ENCODE measurements around the gene EMC8. TPM values are rescaled to one million over a fixed set of nuclear protein-coding genes. Genes with fewer than 3 reads are reported as not detected.

Gene EMC8
- polyA plus RNA-seq, 3 donors: 9.0 to 17.1 (median 10.8) TPM

GRCh38 chr16:85836706-85837582 lies 37.6 kb upstream of the EMC8 start:
- WGBS, 3 donors: 66 to 73% (median 71%) methylated on average over 24 of the region's 24 CpGs
- H3K27ac ChIP-seq (ENCODE audit: low read depth, low read length): no peak overlapping the region

DNA sequence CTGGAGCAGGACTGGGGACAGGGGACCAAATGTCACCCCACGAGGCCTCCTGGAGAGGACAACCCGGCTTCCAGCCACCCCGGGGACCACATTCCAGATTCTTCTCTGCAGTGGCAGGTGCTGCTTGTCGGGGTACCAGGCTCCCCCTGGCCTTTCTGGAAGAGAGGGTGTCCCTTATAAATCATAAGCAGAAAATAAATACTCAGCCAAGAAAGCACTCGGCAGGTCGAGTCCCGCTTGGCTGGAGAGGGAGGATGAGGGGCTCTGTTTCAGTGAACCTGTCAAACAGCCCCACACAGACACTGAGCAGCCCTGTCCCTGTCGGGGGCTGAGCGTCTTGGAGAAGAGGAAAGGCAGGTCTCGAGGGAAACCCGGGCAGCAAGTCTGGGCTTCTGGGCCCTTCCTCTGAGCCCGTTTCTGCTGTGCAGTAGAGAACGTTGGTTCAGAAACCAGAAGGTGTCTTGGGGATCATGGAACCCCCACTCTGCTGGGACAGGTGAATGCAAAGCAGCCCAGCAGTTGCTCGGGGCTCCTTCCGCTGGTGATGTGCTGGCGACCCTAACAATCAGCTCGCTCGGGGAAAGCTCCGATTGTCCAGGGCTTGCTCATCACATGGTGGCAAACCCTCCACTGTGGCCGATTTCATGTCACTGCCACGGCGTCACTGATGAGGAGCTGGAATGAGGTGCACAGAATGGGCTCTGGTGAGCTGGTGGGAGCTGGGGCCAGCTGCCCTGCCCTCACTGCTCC lies 36.8 kb upstream of the EMC8 start:
- 48 to 61% (median 61%) methylated on average over 22 of the region's 22 CpGs for WGBS, 3 donors

GRCh38 chr16:85835227-85835751 lies 35.9 kb upstream of the EMC8 start:
- 56 to 77% (median 65%) methylated on average over 21 of the region's 21 CpGs for WGBS, 3 donors
- no peak overlapping the region for H3K27ac ChIP-seq (ENCODE audit: low read depth, low read length)

More for the DNA sequence above, 36.8 kb upstream of the EMC8 start:
- H3K27ac ChIP-seq (ENCODE audit: low read depth, low read length): no peak overlapping the region

GRCh38 chr16:85834741-85835140 lies 35.4 kb upstream of the EMC8 start:
- WGBS, 3 donors: 87 to 91% (median 88%) methylated on average over 5 of the region's 5 CpGs
- no peak overlapping the region for H3K27ac ChIP-seq (ENCODE audit: low read depth, low read length)

- no peak overlapping the region for H3K27ac ChIP-seq (ENCODE audit: low read depth, low read length)
- 27 to 65% (median 34%) methylated on average over 22 of the region's 22 CpGs for WGBS, 3 donors
Observed at GRCh38 chr16:85833219-85833920, 34.0 kb upstream of the EMC8 start.

DNA sequence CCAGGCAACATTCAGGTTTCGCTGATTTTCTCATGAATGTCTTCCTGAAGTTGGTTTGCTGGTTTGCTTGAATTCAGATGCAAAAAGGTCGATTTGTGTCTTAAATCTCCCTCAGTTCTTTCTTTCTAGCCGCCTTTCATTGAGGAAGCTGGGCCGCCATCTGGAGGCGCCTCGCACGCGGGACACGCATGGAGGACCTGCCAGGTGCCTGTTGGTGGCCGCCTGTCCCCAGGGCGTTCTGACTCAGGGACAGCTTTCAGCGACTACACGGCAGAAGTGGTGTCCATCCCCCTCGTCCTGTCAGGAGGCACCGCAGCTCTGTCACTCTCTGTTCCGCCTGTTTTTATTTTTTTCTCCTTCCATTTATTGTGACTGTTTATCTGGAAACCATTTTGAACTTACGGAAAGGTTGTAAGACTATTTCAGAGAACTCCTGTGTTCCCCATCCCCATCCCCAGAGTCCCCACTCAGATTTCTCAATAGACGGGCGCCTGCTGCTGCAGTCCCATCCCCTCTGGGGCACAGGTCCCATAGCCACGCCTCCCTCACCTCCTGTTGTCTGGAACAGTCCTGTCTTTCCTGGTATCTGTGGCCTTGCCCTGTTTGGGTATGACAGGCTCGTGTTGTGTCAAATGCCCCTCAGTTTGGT lies 33.4 kb upstream of the EMC8 start:
- no peak overlapping the region for H3K27ac ChIP-seq (ENCODE audit: low read depth, low read length)
- 68 to 75% (median 68%) methylated on average over 21 of the region's 21 CpGs for WGBS, 3 donors

GRCh38 chr16:85830821-85831220 lies 31.5 kb upstream of the EMC8 start:
- WGBS, 3 donors: 72 to 79% (median 76%) methylated on average over 9 of the region's 9 CpGs
- H3K27ac ChIP-seq (ENCODE audit: low read depth, low read length): no peak overlapping the region

GRCh38 chr16:85829751-85830445 lies 30.6 kb upstream of the EMC8 start:
- no peak overlapping the region for H3K27ac ChIP-seq (ENCODE audit: low read depth, low read length)
- WGBS, 3 donors: 42 to 72% (median 43%) methylated on average over 24 of the region's 24 CpGs

GRCh38 chr16:85829171-85829719 lies 29.9 kb upstream of the EMC8 start:
- no peak overlapping the region for H3K27ac ChIP-seq (ENCODE audit: low read depth, low read length)
- 57 to 70% (median 61%) methylated on average over 15 of the region's 15 CpGs for WGBS, 3 donors

GRCh38 chr16:85828166-85828565 lies 28.8 kb upstream of the EMC8 start:
- WGBS, 3 donors: 60 to 80% (median 67%) methylated on average over 9 of the region's 9 CpGs
- no peak overlapping the region for H3K27ac ChIP-seq (ENCODE audit: low read depth, low read length)

DNA sequence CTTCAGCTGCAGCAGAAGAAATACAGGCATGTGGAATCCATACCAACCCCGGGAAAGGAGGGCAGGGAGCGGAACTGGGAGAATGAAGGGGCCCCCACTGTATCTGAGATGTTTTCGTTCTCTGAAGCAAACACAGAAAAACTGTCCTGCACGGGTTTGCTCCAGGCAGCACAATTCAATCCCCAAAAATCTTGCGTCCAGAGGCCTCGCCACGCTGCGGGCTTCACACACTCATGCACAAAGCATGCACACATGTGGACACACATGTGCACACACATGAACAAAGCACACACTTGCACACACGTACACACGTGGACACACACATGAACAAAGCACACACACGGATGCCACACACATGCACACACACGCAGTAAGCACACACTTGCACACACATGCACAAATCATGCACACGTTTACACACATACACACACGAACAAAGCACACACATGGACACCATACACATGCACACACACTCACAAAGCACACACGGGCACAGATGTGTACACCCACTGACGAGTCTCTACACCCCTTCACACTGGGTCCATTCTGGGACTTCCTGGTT lies 27.4 kb upstream of the EMC8 start:
- H3K27ac ChIP-seq (ENCODE audit: low read depth, low read length): no peak overlapping the region
- 78 to 89% (median 86%) methylated on average over 16 of the region's 16 CpGs for WGBS, 3 donors

- WGBS, 3 donors: 62 to 70% (median 65%) methylated on average over 9 of the region's 9 CpGs
Observed at GRCh38 chr16:85825326-85825725, 26.0 kb upstream of the EMC8 start.

GRCh38 chr16:85824161-85825135 lies 25.1 kb upstream of the EMC8 start:
- H3K27ac ChIP-seq (ENCODE audit: low read depth, low read length): no peak overlapping the region
- WGBS, 3 donors: 78 to 80% (median 80%) methylated on average over 20 of the region's 20 CpGs

More at GRCh38 chr16:85825326-85825725, 26.0 kb upstream of the EMC8 start:
- no peak overlapping the region for H3K27ac ChIP-seq (ENCODE audit: low read depth, low read length)

- WGBS, 3 donors: 98 to 100% (median 100%) methylated on average over 1 of the region's 1 CpG
- H3K27ac ChIP-seq (ENCODE audit: low read depth, low read length): no peak overlapping the region
Observed at GRCh38 chr16:85823328-85823920, 24.1 kb upstream of the EMC8 start.

DNA sequence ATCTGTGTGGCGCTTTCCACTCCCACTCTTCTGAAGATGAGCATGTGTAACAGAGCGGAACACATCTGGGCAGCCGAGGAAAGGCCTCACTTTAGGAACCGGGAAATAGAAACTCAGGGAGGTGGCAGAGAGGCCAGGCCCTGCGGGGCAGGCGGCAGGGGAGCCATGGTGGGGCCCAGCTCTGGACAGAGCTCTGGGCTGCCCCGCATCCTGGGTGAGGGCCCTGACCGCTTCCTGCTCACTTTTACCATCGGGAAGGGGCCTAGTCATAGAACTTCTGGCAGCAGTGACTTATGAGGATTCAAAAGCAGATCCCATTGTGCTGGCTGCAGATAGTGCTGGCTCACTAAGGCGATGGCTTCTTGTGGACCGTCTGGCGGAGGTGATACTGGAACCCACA lies 22.8 kb upstream of the EMC8 start:
- H3K27ac ChIP-seq (ENCODE audit: low read depth, low read length): no peak overlapping the region
- WGBS, 3 donors: 93 to 94% (median 94%) methylated on average over 12 of the region's 12 CpGs
